Keratinocyte (primary cell): ENCODE measurements around the gene NCKAP5. TPM values are rescaled to one million over a fixed set of nuclear protein-coding genes. Genes with fewer than 3 reads are reported as not detected.

ENCODE experiments used
- DNase-seq: peaks from one replicate; pipeline ENCODE4 v3.0.0-alpha.2; 2011; ENCODE audit warnings: low read depth, missing footprints, low spot score
- FAIRE-seq: peaks from 2 replicates; lab custom pipeline; 2011; peaks lifted over from hg19 to GRCh38; lab: Jason Lieb, UNC
- H2AFZ ChIP-seq: 2 replicates; pipeline ENCODE4 v1.6.0; 2012; ENCODE audit warnings: low read length, control low read depth, inconsistent platforms; ENCODE audit not compliant: control insufficient read depth
- H3K27ac ChIP-seq: 2 replicates; pipeline ENCODE4 v1.5.1; 2011; ENCODE audit warnings: low read length; ENCODE audit not compliant: control insufficient read depth, insufficient read depth
- H3K27me3 ChIP-seq: 3 replicates; pipeline ENCODE4 v1.6.0; 2011; ENCODE audit warnings: low read length; ENCODE audit not compliant: control insufficient read depth, insufficient read depth; ENCODE audit errors: extremely low read depth
- H3K36me3 ChIP-seq, 2 experiments: 2 replicates in 1 of 2; 3 replicates in 1 of 2; pipeline ENCODE4 v1.5.1; 2011; ENCODE audit warnings: low read length in 2 of 2, mild to moderate bottlenecking in 1 of 2; ENCODE audit not compliant: control insufficient read depth in 2 of 2, insufficient read depth in 2 of 2; ENCODE audit errors: extremely low read depth in 1 of 2
- H3K4me1 ChIP-seq: 3 replicates; pipeline ENCODE4 v1.5.1; 2011; ENCODE audit warnings: low read length; ENCODE audit not compliant: control insufficient read depth, insufficient read depth; ENCODE audit errors: extremely low read depth
- H3K4me2 ChIP-seq: 3 replicates; pipeline ENCODE4 v1.6.0; 2011; ENCODE audit warnings: low read depth, low read length; ENCODE audit not compliant: control insufficient read depth, insufficient read depth; ENCODE audit errors: extremely low read depth
- H3K4me3 ChIP-seq, 3 experiments: fragments of 200-600 bp in 1 of 3; sonication (generic) in 1 of 3; 2 replicates in 2 of 3; 3 replicates in 1 of 3; pipeline ENCODE4 v1.5.1; 2011 to 2016; ENCODE audit warnings: low read length in 3 of 3, mild to moderate bottlenecking in 3 of 3, control low read depth in 2 of 3, inconsistent platforms in 1 of 3, low read depth in 1 of 3, mixed read lengths in 1 of 3, mixed run types in 1 of 3, moderate library complexity in 1 of 3; ENCODE audit not compliant: control insufficient read depth in 2 of 3, insufficient read depth in 2 of 3; ENCODE audit errors: extremely low read depth in 1 of 3
- H3K79me2 ChIP-seq: 2 replicates; pipeline ENCODE4 v1.6.0; 2012; ENCODE audit warnings: low read length; ENCODE audit not compliant: control insufficient read depth, insufficient read depth
- H3K9ac ChIP-seq: 3 replicates; pipeline ENCODE4 v1.6.0; 2011; ENCODE audit warnings: low read length; ENCODE audit not compliant: control insufficient read depth, insufficient read depth; ENCODE audit errors: extremely low read depth
- H3K9me1 ChIP-seq: 3 replicates; pipeline ENCODE4 v1.6.0; 2011; ENCODE audit warnings: low read length; ENCODE audit not compliant: control insufficient read depth, insufficient read depth; ENCODE audit errors: extremely low read depth
- H3K9me3 ChIP-seq: 2 replicates; pipeline ENCODE4 v1.5.1; 2012; ENCODE audit warnings: low read depth, low read length; ENCODE audit not compliant: control insufficient read depth
- H4K20me1 ChIP-seq: 3 replicates; pipeline ENCODE4 v1.6.0; 2011; ENCODE audit warnings: low read length; ENCODE audit not compliant: control insufficient read depth, insufficient read depth; ENCODE audit errors: extremely low read depth
- CTCF ChIP-seq, 3 experiments: IDR thresholded peaks in 1 of 3; conservative IDR thresholded peaks in 1 of 3; optimal IDR thresholded peaks in 1 of 3; 2 replicates in 2 of 3; 3 replicates in 1 of 3; pipeline versions ENCODE3 to v1.5.1; 2011; ENCODE audit warnings: low read length in 3 of 3, mild to moderate bottlenecking in 3 of 3, moderate library complexity in 2 of 3, control low read depth in 1 of 3, inconsistent platforms in 1 of 3; ENCODE audit not compliant: insufficient read depth in 2 of 3; ENCODE audit errors: extremely low read depth in 1 of 3
- EZH2 ChIP-seq: IDR thresholded peaks from one replicate; pipeline ENCODE4 v1.6.1; 2012; ENCODE audit warnings: inconsistent platforms, mild to moderate bottlenecking, low read length, moderate library complexity
- dilution Hi-C: fragments of 300-500 bp; cut with MboI; formaldehyde crosslinking; loops from one replicate; pipeline ENCODE4 v1.7.0; 2020; ENCODE audit warnings: low sequenced_read_pairs; ENCODE audit not compliant: extremely low pct_ligation_motif_present
- polyA plus RNA-seq, 5 experiments: library from polyadenylated mRNA; depleted of rRNA in 3 of 5; stranded (reverse) in 3 of 5; stranded (forward) in 1 of 5; unstranded in 1 of 5; fragments of >200 nt; gene quantifications; 1 replicate in 1 of 5; 2 replicates in 3 of 5; 3 replicates in 1 of 5; pipeline versions ENCODE4 v1.2.1 to v1.2.3, GENCODE V29; 2011 to 2012; ENCODE audit warnings: missing spikeins in 2 of 5, low read depth in 1 of 5, low replicate concordance in 1 of 5

NCKAP5 gene
- polyA plus RNA-seq, 1 donor (not counting 4 experiments of a cell fraction or from before 2014, with no cell fraction given): 3.6 TPM

- no peak for DNase-seq
- Histone ChIP-seq H3K9ac (no peak overlapping the region), H3K4me1 (no peaks in the 10 kb centered on the region), H3K4me3 (no peak overlapping the region), H3K27ac (no peak overlapping the region), H3K36me3 (no peaks in the 10 kb centered on the region), H3K27me3 (no peaks in the 10 kb centered on the region), H4K20me1 (no peaks in the 10 kb centered on the region), H2AFZ (no peak overlapping the region), H3K9me3 (no peaks in the 10 kb centered on the region), H3K4me2 (no peak overlapping the region), H3K79me2 (no peaks in the 10 kb centered on the region), H3K9me1 (no peaks in the 10 kb centered on the region)
- dilution Hi-C loops: no loop called here
- FAIRE-seq: no peak
- TF ChIP-seq EZH2 (no peak), CTCF (optimal IDR thresholded peaks at IDR 0.05 in 1 of 3, IDR thresholded peaks at IDR 0.05 in 1 of 3, conservative IDR thresholded peaks at IDR 0.05 in 1 of 3; ENCODE audit: extremely low read depth in 1 of 3, insufficient read depth in 2 of 3, low read length in 3 of 3) (no peak)
Measured at GRCh38 chr2:132719480-132719879, 848.8 kb downstream of the NCKAP5 start.

- H3K4me2 ChIP-seq: no peak overlapping the region
- H3K4me3 ChIP-seq: no peak overlapping the region
- H3K79me2 ChIP-seq: no peaks in the 10 kb centered on the region
- FAIRE-seq (no peak), DNase-seq (no peak)
- no peaks in the 10 kb centered on the region for H3K4me1 ChIP-seq
- H3K9ac ChIP-seq: no peak overlapping the region
- TF ChIP-seq EZH2 (no peak), CTCF (optimal IDR thresholded peaks at IDR 0.05 in 1 of 3, IDR thresholded peaks at IDR 0.05 in 1 of 3, conservative IDR thresholded peaks at IDR 0.05 in 1 of 3; ENCODE audit: extremely low read depth in 1 of 3, insufficient read depth in 2 of 3, low read length in 3 of 3) (no peak)
- H4K20me1 ChIP-seq: no peaks in the 10 kb centered on the region
- H3K9me3 ChIP-seq: no peaks in the 10 kb centered on the region
- H3K27me3 ChIP-seq: no peaks in the 10 kb centered on the region
- dilution Hi-C loops: no loop called here
- H2AFZ ChIP-seq: no peak overlapping the region
- H3K9me1 ChIP-seq: no peaks in the 10 kb centered on the region
- no peak overlapping the region for H3K27ac ChIP-seq
- no peaks in the 10 kb centered on the region for H3K36me3 ChIP-seq
Measured at GRCh38 chr2:132716954-132717353, 851.3 kb downstream of the NCKAP5 start.
